ENCODE measurements around the gene KIF6. TPM values are rescaled to one million over a fixed set of nuclear protein-coding genes. Genes with fewer than 3 reads are reported as not detected.

Gene KIF6
- polyA plus RNA-seq, 12 donors = 1.1 to 2.1 (median 1.6) TPM; not detected in 2

DNA sequence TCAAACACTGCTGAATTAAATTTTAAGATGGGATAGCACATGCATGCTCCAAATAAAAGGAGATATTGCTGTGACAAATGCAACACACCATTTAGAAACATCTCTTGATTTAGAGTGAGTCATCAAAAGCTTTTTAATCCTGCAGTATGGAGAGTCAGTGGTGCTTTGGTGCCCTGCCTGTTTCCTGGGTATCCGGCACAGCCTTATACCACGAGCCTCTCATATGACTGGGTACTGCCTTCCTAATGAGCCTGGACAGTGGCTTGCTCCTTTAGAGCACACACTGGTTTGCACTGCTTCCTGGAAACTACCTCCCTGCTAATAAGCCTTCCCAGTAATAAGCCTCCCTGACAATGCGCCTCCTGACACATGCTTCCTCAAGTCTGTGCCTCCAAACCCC lies 337.4 kb downstream of the KIF6 start:
- no peak for DNase-seq

DNA sequence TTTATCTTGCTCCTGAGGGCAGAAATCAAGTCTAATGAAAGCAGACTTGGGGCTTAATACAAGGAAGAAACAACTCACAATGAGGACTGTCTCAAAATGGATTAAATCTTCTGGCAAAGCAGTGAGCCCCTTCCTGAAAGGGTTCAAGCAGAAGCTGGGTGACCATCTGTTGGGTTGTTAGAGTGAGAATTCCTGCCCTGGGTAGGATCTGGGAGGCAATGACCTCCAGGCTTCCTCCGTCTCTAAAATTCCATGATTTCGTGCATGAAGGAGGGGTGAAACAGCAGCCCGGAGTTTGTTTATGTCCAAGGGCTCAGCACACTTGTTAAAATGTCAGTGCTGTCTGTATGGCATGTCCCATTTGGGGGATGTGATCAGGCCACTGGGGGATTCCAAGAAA lies 338.7 kb downstream of the KIF6 start:
- DNase-seq = no peak

DNA sequence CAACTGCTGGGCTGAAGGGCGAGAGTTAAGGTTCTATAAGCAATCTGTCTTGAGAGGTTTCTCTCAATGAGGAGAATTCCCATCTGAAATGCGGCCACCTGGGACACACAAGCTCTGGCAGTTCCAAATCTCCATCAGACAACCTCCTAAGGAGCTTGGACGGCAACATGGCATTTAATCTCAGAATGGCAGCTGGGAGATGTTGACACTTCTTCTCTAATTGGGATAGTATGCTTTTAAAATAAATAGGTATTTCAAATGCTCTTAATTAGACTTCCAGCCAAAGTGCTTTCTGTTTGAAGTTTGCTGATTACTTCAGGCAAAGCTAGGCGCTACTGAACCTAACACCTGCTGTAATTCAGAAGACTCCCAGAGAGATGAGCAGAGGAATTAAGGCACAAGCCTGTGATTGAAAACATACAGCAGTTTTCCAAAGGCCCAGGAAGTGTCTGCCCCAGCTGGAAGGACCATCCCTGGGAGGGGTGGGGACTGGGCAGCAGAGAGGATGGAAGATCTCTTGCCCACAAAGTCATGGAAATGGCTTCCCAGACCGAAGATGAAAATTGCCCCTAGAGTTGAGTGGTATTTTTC lies 343.6 kb downstream of the KIF6 start:
- no peak for DNase-seq

DNA sequence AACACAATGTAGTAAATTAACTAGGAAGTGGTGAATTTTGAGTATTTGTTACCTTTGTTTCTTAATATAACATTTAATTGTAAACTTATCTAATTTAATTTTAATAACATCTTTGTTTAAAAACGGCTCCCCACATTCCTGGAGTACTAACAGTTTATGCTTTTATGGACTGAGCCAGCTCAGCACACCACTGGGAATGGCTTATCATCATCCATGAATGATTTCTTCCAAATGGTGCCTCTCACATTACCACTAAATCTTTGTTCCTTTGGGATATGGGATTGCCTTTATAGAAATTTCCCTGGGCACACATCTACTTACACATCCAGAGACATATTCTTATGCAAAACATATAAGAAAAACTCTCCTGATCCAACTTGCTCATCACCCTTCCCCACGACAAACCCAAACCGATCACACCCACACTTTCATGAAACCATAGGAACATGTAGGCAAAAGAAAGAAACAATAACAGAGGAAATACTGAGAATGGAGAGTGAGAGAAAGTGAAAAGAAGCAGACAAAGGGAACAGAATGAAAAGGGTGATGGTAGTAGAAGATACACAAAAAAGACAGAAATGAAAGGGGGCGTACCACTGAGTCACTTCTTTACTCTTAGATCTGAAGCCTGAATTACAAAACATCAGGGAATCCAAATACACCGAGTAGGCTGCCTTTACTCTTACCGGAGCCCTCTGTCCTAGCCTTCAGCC lies 344.2 kb downstream of the KIF6 start:
- no peak for DNase-seq

DNA sequence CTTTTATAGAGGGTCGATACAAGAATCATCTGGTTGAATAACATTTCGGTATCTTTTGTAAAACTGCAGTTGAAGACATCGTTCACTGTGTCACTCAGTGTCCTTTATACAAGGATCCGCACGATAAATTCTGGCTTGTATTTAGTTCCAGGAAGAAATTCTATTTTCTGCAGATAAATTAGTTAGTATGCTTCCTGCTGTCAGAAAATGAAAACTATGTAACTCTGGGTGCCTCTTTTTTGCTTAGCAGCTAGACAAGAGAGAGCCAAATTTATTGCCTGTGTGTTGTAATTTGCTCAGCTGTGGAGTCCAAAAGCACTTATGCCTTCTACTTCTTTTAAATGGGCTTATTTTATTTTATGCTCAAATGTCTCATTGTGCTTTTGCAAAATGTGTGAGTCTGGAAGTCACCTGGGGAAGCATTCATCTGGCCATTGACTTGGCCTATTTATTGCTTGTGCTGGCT lies 346.2 kb downstream of the KIF6 start:
- no peak for DNase-seq

DNA sequence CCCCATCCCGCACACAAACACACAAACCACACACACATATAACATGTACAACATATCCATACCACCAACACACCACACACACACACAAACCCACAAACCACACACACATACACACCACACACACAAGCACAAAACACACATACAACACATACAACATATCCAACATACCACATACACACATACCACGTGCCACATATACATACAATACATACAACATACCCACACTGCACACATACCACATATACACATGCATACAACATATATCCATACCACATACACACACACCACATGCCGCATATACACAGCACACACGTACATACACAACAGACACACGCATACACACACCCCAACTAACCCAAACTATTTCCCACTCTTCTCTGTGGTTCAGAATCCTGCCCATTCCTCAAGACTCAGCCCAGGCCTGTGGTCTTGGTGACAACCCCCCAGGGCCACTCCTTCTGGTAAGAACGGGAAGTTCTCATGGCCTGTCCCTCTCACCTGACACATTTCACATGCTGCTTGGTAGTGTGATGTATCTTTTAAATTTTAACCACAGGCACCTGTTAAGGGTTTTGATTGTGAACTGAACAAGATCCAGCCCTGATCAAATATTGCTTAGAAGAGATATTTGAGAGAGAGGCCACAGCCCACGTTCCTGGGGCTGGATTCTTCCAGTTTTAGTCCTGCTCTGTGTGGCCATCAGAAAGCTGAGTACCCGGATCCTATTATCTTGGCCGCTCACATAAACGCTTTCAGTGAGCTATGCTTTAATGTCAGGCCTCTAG lies 346.8 kb downstream of the KIF6 start:
- DNase-seq = no peak

DNA sequence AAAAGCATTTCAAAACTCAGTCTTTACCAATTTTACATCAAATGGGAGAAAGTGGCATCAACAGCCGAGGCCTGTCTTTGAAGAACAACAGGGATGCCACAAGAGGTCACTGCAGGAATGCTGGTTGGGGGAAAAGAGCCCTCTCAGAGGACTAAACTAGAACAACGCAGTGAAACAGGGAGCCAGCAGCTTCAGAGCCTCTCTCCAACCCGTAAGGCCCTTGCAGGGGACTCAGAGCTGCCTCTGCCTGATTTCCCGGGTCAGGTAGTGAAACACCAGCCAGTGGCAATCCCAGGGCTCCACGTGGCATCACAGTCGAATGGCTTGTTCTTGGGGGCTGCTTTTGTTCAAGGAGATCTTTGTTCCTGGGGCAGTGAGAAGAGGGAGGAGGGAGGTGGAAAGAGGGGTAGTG lies 347.7 kb downstream of the KIF6 start:
- DNase-seq = peak; percentile 79

DNA sequence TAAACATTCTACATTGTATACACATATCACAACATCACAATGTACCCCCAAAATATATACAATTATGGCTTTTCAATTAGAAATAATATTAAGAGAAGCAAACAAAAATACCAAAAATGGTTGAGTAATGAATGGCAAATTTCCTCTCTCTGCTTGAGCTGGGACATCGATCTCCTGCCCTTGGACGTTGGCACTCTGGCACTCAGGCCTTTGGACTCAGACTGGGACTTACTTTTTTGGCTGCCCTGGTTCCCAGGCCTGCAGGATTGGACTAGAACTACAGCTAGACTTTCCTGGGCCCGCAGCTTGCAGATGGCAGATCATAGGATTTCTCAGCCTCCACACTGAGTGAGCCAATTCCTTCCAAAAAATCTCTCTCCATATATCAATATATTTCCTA lies 349.8 kb downstream of the KIF6 start:
- no peak for DNase-seq

DNA sequence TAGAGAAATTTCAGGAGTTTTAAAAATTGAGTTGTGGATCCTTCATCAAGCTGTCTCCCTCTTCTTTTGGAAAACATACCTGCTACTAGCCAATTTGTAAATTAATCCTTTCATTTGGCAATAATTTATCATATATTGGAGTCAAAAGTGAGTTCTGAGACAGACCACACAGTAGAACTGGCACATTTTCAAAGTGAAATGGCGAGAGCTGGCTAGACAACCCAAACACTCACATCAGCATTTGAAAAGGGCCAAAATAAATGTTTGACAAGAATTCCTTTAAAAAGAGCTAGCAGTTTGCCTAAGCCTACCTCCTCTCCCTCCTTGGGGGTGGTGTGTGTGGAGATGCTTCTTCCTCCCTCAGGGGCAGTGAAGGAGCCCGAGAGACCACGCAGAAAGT lies 354.8 kb downstream of the KIF6 start:
- DNase-seq = no peak

DNA sequence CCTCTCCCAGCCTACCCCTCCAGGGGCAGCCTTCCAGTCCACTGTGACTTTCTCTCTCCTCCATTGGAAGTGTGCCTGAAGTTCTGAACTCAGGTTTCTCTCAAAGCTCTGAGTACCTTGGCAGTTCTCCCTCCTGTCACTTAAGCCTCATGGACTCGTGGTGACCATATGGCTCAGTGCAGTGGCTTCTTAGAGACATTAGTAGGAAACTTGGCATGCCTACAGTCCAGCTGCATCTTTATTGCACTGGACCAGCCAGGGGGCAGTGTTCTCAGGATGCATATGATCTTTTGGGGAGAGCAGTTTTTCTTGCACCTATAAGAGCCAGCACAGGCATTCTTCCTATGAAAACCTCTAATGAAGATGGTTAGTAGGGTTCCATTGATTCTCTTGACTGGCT lies 355.2 kb downstream of the KIF6 start:
- DNase-seq = no peak

DNA sequence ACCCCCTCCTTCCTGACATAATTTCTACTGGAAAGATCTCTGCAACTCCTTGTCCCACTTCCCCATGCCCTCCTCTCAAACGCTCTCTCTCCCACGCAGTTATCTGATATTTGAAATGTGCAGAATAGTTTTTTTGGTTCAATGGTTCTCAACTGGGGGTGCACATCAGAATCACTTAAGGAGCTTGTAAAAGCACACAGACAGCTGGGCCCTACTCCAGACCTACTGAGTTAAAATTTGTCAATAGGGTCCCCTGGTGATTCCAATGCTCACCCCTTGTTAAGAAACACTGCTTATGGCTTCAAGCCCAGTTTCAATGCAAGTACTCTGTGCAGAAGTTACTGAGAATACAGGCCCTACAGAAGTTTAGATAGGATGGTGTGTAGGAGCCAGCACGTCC lies 357.5 kb downstream of the KIF6 start:
- no peak for DNase-seq

DNA sequence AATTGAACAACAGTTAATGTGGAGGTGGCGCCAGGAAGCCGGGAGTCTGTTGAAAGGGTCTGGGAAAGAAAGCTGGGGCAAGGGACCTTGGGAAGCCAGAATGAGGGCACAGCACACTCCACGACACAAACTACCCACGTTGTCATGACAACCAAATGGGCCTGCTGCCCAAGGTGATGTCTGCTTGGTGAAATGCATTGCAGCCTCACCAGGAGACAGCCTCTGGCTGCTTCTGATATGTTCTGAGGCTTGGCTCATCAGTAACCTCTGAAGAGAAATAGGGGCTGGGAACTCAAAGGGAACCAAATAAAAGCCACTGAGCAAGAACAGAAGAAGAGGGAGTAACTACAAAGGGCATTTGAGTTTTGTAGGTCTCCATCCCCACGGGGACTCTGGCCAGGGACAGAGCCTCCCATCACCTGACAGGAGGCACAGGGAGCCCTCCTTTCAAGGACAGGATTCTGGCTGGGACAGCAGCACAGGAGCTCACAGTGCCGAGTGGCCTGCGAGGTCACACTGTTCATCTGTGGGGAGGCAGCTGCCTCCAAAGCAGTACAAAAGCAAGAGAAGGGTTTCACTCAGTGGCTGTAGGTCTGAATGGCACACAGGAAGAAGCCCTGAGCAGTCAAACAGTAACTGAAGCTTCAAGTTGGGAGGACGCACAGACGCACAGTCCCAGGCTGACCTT lies 358.1 kb downstream of the KIF6 start:
- DNase-seq = no peak

DNA sequence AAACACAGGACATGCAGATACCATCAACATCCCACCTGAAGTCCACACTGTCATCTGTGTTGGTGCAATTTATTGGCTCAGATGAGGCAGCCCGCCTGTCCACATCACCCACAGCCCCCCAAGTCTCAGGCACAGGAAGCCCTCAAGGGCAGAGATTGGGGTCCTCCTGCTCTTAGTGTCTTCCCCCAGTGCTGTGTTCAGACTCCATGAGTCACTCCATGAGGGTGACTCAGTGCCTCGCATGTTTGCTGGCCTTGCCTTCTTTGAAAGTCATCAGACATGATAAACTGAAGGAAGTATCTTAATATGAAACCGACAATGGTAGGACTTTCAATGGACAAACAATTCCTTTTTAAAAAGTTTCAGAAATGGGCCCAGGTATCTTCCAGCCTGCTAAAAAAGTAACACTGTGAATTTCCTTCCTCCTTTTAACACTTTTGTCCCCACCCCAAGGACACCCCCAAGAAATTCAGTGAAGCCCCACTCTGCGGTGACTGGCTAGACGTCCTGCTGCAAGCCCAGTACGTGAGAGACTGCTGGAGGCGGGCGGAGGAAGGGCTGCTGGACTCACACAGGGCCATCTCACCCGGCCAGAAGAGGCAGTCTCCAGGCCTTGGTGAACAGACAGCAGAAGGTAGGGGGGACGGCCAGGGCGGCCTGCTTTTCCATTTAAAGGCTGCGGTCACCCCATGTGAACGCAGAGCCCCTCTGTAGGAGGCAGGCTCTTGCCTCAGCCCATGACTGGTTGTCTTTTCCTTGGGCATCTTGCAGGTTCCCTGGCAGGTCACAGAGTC lies 359.7 kb downstream of the KIF6 start:
- no peak for DNase-seq

DNA sequence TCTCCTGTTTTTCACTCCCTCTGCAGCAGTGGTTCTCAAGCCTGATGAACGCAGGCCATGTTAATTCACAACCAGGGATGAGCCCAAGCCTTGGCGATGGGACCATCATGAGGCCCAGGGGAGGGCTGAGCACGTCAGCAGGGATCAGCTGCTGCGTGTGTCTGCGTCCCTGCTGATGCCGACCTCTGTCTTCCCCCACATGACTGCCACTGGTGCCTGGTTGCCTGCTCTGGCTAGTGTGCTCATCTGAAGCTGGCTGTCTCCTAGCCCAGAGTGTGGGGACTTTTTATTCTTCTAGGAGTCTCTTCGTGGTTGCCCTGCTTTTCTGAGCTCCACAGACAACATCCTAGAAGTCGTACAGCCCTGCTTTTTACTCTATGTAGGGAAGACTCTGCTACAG lies 361.9 kb downstream of the KIF6 start:
- DNase-seq = no peak

DNA sequence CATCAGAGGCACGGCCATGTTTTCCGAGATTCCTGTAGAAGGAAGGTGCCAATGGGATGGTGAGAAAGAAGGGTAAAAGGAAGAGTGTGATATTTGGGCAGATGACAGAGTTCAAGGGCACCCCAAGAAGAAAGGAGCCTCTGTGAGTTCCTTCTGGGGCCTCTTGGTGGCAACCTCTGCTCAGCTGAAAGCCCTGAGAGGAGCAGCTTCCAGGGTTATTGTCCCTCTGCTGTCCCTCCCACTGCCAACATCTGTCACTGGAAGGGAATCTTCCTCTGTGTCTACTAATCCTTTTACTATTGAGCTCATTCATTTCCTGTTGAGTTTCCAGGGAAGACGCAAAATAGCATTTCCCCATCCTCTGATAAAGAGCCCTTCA lies 362.7 kb downstream of the KIF6 start:
- no peak for DNase-seq

DNA sequence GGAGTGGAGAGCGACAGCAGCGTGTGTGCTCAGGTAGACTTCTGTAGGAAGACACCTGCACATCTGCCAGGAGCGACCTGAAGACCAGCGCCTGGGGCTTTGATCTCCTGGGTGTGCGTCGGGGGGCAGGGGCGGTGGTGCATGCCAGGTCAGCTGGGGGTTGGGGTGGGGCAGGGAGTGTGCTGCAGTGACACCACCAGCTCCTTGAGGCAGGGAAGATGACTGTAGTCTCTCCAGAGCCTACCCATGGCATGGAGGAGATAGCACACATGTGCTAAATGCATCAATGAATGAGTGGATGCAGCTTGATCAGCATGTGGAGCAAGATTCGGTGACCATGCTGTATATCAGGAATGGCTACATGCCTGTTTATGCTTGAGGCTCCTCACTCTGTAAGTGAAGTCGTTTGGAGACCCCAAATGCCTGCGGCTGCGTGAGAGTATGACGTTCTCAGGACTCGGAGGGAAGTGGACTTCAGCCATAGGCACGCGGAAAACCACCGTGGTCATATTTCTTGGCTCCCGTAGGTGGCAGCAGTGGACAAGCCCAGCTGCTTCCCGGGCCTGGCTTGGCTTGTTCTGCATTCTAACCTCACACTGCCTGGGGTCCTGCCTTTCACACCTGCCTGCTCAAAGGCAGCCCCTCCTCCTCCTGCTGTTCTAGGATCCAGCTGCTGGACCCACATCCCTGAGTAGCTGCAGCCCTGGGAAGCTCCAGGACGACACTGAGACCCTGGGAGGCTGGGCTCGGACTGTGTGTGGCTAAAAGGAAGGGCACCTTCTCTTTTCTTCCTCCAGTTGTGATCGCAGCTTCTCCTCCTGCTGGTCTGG lies 363.3 kb downstream of the KIF6 start:
- peak; percentile 75 for DNase-seq

DNA sequence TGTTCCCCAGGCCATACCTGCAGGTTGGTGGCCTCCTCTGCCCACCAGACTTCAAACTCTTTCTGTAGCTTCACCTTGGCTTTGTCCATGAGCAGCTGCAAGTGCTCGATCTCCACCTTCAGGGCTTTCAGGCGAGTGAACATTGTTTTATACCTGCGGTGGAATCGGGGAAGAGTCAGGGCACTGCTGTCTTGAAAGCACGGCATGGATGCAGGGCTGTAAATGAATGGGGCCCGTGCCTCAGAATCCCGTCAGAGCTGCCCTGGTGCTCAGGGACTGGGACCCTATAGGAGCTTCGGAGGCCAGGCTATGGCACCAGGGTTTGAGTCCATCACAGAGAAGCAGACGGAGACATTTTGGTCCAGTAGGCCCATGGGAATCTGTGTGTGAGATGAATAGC lies 364.8 kb downstream of the KIF6 start:
- no peak for DNase-seq

DNA sequence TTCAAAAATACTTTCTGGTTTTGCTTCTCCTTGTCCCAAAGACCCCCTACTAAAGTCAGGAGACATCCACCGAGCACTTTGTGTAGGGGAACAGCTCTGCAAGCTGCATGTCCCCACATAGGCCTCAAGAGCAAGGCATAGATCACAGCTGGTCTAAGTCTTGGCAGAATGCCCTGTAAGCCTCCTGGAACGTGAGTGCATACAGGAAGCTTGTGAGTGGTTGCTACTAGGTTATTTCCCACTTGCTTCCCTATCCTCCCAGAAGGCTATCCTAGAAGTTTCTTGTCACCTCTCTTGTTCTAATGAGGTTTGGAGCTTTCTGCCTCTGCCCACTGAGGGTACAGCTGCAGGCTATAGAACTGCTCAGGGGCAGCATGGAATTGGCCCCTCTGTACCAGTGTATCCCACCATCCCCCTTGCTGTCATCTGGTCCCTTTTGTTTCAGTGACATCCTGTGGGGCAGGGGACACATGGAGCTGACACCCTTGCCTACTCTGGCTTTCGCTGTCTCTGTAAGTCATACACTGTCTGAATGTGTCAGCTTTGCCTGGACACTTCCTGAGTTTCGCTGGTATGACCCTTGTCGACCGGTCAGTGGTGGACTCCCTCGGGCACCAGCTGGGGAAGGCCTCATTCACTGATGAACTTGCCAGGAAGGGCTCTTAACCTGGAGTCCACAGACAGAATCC lies 367.1 kb downstream of the KIF6 start:
- DNase-seq = peak; percentile 65

DNA sequence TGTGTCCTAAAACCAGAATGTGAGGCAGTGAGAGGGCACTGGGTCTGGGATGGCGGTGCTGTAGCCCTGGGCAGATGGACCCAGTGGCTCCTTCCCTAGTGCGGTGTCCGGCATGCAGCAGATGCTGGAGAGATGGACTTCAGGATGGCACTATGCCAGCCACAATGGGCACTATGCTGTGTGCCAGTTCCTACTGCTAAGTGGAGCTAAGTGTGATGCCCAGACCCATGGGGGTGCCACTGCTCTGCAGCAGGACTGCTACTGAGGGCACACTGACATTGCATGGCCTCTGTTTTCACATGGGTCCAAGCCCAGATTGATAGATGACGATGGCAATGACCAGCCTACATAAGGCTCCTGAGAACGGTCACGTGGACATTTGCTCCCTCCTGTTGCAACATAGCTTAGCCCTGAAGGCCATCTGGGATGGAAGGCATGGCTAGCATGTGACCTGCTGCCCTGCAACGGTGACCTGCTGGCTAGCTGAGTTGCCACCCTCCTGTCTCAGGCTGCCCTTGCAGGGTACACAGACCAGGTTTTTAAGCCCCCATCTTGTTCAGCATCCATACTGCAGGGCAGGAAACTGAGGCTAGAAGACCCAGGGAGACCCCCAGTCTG lies 371.4 kb downstream of the KIF6 start:
- no peak for DNase-seq

All from muscle of arm (tissue), 12 donors.